Activated T-cell treated with anti-CD3 and anti-CD28 coated beads for 1 hour (primary cell): ENCODE data around the gene FILIP1L.
A peak's percentile ranks its signal among the peaks of the same experiment; 100 is the strongest.

Experiments
- DNase-seq: peaks from one replicate; pipeline ENCODE4 v3.0.0-alpha.2; 2020; ENCODE audit warnings: low read depth

The FILIP1L gene

GRCh38 chr3:99891610-99892285 lies 222.6 kb downstream of the FILIP1L start:
- no peak for DNase-seq

GRCh38 chr3:99885851-99886250 lies 228.4 kb downstream of the FILIP1L start:
- DNase-seq = no peak

- DNase-seq = no peak
These were observed 229.2 kb downstream of the FILIP1L start for GRCh38 chr3:99885085-99885484.

- DNase-seq = no peak
These were observed 229.8 kb downstream of the FILIP1L start for GRCh38 chr3:99884484-99884883.

- DNase-seq = no peak
These were observed 230.6 kb downstream of the FILIP1L start for GRCh38 chr3:99883693-99884092.

- no peak for DNase-seq
These were observed 231.2 kb downstream of the FILIP1L start for GRCh38 chr3:99883138-99883461.

GRCh38 chr3:99882436-99883137 lies 231.7 kb downstream of the FILIP1L start:
- no peak for DNase-seq

GRCh38 chr3:99881121-99881524 lies 233.2 kb downstream of the FILIP1L start:
- DNase-seq = no peak

GRCh38 chr3:99879275-99879674 lies 235.0 kb downstream of the FILIP1L start:
- DNase-seq = no peak

GRCh38 chr3:99878005-99878404 lies 236.3 kb downstream of the FILIP1L start:
- DNase-seq = no peak

- no peak for DNase-seq
These were observed 237.2 kb downstream of the FILIP1L start for GRCh38 chr3:99877031-99877579.

GRCh38 chr3:99875929-99876841 lies 238.1 kb downstream of the FILIP1L start:
- DNase-seq = peak; percentile 46

GRCh38 chr3:99875581-99875928 lies 238.7 kb downstream of the FILIP1L start:
- DNase-seq = no peak

GRCh38 chr3:99874237-99875002 lies 239.9 kb downstream of the FILIP1L start:
- no peak for DNase-seq

GRCh38 chr3:99873269-99874102 lies 240.8 kb downstream of the FILIP1L start:
- DNase-seq = no peak

- no peak for DNase-seq
These were observed 241.4 kb downstream of the FILIP1L start for GRCh38 chr3:99872923-99873254.

- no peak for DNase-seq
These were observed 242.9 kb downstream of the FILIP1L start for GRCh38 chr3:99871231-99872045.

GRCh38 chr3:99870712-99871111 lies 243.6 kb downstream of the FILIP1L start:
- DNase-seq = no peak

- DNase-seq = no peak
These were observed 244.7 kb downstream of the FILIP1L start for GRCh38 chr3:99869621-99870020.

GRCh38 chr3:99868311-99868646 lies 246.0 kb downstream of the FILIP1L start:
- no peak for DNase-seq
